HG03342 (cell line): ENCODE results near the gene COL15A1.

ENCODE experiments used
- ATAC-seq: cut with Tn5 transposase; IDR thresholded peaks from one replicate; pipeline ENCODE4 v1.9.1; 2021; ENCODE audit warnings: mild to moderate bottlenecking, moderate library complexity; ENCODE audit not compliant: unreplicated experiment

COL15A1 gene

DNA sequence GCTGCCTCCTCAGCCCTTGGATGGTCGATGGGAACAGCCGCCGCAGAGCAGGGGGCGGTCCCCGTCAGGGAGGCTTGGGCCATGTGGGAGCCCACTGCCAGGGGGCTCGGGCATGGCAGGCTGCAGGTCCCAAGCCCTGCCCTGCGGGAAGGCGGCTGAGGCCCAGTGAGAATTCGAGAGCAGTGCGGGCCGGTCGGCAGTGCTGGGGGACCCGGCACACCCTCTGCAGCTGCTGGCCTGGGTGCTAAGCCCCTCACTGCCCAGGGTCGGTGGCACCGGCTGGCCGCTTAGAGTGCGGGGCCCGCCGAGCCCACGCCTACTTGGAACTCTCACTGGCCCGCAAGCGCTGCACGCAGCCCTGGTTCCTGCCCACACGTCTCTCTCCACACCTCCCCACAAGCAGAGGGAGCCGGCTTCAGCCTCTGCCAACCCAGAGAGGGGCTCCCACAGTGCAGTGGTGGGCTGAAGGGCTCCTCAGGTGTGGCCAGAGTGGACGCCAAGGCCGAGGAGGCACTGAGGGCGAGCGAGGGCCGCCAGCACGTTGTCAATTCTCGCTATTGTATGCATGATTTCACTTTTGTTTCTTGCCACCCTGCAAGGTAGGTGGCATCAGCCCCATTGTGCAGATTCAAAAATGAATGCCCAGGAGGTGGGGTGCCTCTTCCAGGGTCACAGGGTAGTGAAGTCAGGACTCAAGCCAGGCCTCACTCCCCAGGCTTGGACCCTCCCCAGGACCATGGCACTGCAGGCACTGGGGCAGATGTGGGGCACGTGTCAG, 48.6 kb downstream of the COL15A1 start:
- ATAC-seq, result no peak

DNA sequence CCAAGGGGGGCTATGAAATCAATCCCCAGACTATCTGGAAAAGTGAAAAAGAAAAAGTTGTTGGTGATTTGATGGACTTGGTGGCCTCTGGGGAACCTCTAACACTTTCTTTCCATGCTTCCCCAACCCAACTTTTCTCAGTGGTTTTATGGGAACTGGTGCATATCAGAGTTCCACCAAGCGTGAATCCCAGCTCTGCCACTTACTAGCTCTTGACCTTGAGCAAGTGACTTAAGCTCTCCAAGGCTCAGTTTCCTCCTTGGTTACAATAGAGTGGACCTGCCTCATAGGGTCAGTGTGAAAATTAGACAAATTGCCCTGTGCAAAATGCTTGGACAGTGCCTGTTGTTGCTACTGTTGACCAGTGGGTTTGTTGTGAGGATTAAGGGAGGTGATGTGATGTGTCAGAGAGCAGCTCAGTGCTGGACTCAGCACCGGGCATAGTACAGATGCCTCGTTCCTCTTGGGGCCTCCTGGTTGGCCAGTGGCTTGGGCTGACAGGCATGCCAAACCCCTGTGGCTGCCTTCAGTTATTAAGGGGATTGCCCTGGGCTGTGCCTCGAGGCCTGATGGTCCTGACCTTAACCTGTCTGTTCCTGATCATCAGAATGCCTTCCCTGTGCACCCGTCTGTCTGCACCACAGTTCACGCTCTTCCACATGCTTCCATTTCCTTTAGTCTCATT, 49.3 kb downstream of the COL15A1 start:
- ATAC-seq, result peak; percentile 27

GRCh38 chr9:98993570-98993945, 49.9 kb downstream of the COL15A1 start:
- ATAC-seq, result peak; percentile 80

GRCh38 chr9:98994172-98995058, 50.7 kb downstream of the COL15A1 start:
- ATAC-seq, result no peak

DNA sequence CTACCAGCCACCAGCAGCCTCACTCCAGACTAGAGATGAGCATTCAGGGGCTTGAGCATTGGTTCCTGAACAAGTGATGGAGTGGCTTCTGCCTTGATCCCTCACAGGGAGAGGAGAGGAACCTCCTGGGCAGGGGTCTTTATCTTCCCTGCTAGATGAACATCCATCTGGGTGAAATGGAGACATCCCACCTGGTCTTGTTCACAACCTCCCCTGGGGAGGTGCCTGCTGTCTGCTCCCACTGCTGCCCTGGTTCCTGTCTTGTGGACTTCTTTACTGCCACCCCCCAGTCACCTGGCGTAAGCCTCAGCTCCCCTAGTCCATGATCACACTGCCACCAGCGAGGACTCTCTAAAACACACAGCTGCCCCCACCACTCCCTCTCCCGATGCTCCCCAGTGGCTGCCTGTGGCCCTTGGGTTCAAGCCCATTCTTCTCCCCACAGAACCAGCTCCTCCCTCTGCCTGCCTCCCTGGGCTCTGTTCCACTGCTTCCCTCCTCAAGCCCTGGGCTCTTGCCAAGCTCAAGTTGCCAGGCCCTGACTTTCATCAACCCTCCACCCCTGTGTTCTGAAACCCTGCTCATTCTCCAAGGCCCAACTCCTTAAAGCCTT, 51.5 kb downstream of the COL15A1 start:
- ATAC-seq, result no peak

GRCh38 chr9:98995971-98996504, 52.3 kb downstream of the COL15A1 start:
- no peak for ATAC-seq

DNA sequence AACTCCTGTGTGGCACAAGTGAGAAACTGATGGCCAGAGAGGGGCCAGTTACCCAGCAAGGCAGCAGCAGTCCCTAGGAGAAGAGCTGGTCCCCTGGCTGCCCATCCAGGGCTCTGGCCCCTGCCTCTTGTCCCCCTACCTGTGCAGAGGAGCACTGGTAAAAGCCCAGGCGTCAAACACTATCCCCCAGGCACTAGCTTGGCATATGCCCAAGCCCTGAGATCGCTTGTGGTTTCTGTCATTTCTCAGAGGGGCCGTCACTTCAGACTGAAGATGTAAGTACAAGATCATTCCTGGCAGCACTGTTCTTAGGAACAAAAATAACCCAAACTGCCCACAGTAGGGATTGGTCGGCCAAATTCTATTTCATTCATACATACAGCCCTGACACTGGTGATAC, 53.9 kb downstream of the COL15A1 start:
- ATAC-seq, result no peak

GRCh38 chr9:98998441-98999151, 54.9 kb downstream of the COL15A1 start:
- ATAC-seq, result no peak

- ATAC-seq, result no peak
Measured at GRCh38 chr9:98999152-98999525, 55.4 kb downstream of the COL15A1 start.

- peak; percentile 50 for ATAC-seq
Measured at GRCh38 chr9:99000476-99001395, 57.0 kb downstream of the COL15A1 start.

DNA sequence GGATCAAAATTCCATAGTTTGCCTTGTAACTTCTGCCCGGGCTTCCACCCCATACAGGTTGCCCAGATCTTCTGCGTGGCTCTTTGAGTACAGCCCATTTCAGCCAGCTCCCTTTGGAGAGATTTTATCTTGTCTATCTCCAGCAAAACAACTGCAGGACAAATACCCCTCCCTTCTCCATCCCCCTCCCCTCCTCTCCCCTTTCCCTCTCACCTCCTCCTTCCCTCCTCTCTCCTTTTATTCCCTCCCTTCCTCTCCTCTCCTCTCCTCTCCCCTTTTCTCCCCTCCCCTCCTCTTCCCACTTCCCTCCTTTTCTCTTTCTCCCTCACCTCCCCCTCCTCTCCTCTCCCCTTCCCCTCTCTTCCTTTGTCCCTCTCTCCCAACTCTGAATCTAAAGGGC, 58.2 kb downstream of the COL15A1 start:
- ATAC-seq, result no peak

DNA sequence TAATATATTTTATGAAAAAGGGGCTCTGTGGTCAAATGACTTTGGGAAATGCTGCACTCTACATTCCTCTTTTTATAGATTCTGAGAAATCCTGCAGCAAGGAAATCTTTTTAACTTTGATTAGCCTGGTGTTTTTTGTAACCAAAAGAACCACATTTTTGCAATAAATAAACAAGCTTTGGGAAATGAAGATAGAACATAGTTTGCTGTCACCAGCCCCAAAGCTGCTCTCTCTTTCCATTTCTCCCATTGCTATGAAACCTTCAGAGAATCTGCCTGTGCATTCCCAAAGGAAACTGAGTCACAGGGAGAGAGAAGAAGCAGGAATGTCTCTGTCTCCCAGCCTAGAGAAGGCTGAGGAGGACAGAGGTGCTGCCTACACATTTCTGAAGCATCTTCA, 59.0 kb downstream of the COL15A1 start:
- ATAC-seq, result no peak

- ATAC-seq, result no peak
Measured at GRCh38 chr9:99003308-99003707, 59.6 kb downstream of the COL15A1 start.

GRCh38 chr9:99004115-99004514, 60.4 kb downstream of the COL15A1 start:
- ATAC-seq, result no peak

- no peak for ATAC-seq
Measured at GRCh38 chr9:99004717-99005460, 61.2 kb downstream of the COL15A1 start.

GRCh38 chr9:99005651-99006050, 61.9 kb downstream of the COL15A1 start:
- ATAC-seq, result no peak

DNA sequence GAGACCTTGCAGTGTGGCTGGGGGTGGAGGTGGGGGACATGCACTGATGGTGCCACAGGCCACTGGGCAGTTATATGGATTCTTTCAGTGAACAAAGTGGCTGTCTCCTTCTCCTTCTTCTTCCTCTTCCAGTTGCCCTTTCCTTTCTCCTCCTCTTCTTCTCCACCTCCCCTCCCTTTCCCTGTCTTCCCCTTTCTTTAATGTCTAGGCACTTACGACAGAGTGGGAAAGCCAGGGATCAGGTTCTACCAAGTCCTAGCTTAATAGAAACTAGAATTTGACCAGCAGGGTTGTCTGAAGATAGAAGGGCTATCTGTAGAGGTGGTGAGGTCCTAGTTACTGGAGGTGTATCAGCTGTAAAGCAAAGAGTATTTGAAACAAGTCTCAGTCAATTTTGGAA, 62.8 kb downstream of the COL15A1 start:
- no peak for ATAC-seq

DNA sequence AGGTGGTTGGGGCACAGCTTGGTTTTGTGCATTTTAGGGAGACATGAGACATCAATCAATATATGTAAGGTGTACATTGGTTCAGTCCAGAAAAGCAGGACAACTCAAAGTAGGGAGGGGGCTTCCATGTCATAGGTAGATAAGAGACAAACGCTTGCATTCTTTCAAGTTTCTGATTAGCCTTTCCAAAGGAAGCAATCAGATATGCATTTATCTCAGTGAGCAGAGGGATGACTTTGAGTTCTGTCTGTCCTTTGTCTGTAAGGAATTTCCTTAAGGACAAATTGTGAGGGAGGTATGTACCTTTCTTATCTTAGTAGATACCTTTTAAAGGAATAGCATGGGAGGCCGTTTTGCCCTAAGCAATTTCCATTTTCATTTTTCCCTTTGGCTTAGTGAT, 63.3 kb downstream of the COL15A1 start:
- ATAC-seq, result no peak

DNA sequence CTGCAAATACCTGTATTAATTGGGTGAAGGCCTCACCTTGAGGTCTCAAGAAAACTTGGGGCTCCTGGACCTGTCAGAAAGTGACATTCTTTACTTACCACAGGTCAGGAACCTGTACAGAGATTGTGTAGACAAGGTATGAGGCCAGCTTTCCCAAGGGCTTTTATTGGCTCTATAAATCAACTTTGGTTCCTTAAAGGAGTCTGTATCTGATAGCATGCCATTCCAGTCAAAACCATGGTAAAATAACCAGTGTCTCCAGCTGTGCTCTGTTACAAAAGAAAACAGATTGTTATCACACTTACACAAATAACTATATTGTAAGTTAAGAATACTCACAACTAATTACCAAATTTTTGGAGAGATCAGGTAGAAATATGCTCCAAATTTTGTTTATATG, 64.5 kb downstream of the COL15A1 start:
- no peak for ATAC-seq
